Panc1 (cell line): ENCODE measurements around the gene TLDC2. TPM values are rescaled to one million over a fixed set of nuclear protein-coding genes. Genes with fewer than 3 reads are reported as not detected.

Experiments used
- ATAC-seq: fragments of 200-7000 bp; cut with Tn5 transposase; 2 replicates; pipeline ENCODE4 v1.9.1; 2020; ENCODE audit warnings: mild to moderate bottlenecking, moderate library complexity
- BruUV-seq: library from RNA; stranded (reverse); fragments of 400-500 nt; replicated peaks from 2 replicates; lab custom pipeline; 2021; lab: Mats Ljungman, UMichigan
- CTCF ChIA-PET: fragments of 300-600 bp; sonication (Branson Sonifier 250); formaldehyde crosslinking; loops from one replicate; lab custom pipeline; 2022; ENCODE audit warnings: antibody characterized with exemption; lab: Charles Lee
- POLR2A ChIA-PET: fragments of 300-600 bp; sonication (Branson Sonifier 250); formaldehyde crosslinking; loops from one replicate; lab custom pipeline; 2022; ENCODE audit warnings: antibody characterized with exemption; lab: Charles Lee
- DNase-seq: peaks from one replicate; pipeline ENCODE4 v3.0.0-alpha.2; 2010; ENCODE audit warnings: low read depth, low spot score
- H3K27ac ChIP-seq: 2 replicates; pipeline ENCODE4 v1.5.1; 2011; ENCODE audit warnings: mild to moderate bottlenecking, low read length, inconsistent platforms
- H3K27me3 ChIP-seq: fragments of 200-500 bp; sonication (Bioruptor generic); 2 replicates; pipeline ENCODE4 v1.6.0; 2014; ENCODE audit warnings: low read length, inconsistent platforms; ENCODE audit not compliant: control insufficient read depth, insufficient read depth
- H3K36me3 ChIP-seq: fragments of 200-500 bp; sonication (Bioruptor generic); 2 replicates; pipeline ENCODE4 v1.5.1; 2014; ENCODE audit warnings: inconsistent platforms, mild to moderate bottlenecking, low read length, moderate library complexity; ENCODE audit not compliant: control insufficient read depth, insufficient read depth
- H3K4me1 ChIP-seq: 2 replicates; pipeline ENCODE4 v1.5.1; 2011; ENCODE audit warnings: inconsistent platforms, mild to moderate bottlenecking, low read length, moderate library complexity; ENCODE audit not compliant: control insufficient read depth, insufficient read depth
- H3K4me3 ChIP-seq, 2 experiments: 2 replicates each; pipeline ENCODE4 v1.5.1; 2011 to 2012; ENCODE audit warnings: low read depth in 2 of 2, low read length in 2 of 2, mild to moderate bottlenecking in 2 of 2, inconsistent platforms in 1 of 2, moderate library complexity in 1 of 2
- H3K9me3 ChIP-seq: fragments of 200-500 bp; sonication (Bioruptor generic); 2 replicates; pipeline ENCODE4 v1.5.1; 2014; ENCODE audit warnings: low read depth, mild to moderate bottlenecking, inconsistent platforms, low read length, moderate library complexity; ENCODE audit not compliant: control insufficient read depth, insufficient read depth
- CTCF ChIP-seq: fragments of 450-650 bp; IDR thresholded peaks from 2 replicates; pipeline ENCODE4 v1.5.1; 2017; ENCODE audit warnings: mild to moderate bottlenecking
- POLR2AphosphoS5 ChIP-seq: IDR thresholded peaks from 2 replicates; pipeline ENCODE4 v1.6.1; 2012; ENCODE audit warnings: mild to moderate bottlenecking, low read depth, low read length, moderate library complexity
- REST ChIP-seq, 2 experiments: IDR thresholded peaks; 2 replicates each; pipeline ENCODE4 v1.6.1; 2011 to 2012; ENCODE audit warnings: low read depth in 2 of 2, control low read depth in 1 of 2, low read length in 1 of 2, mild to moderate bottlenecking in 1 of 2, moderate library complexity in 1 of 2; ENCODE audit not compliant: insufficient read depth in 1 of 2
- SIN3A ChIP-seq: IDR thresholded peaks from 2 replicates; pipeline ENCODE4 v1.6.1; 2012; ENCODE audit warnings: low read depth, mild to moderate bottlenecking, low read length, moderate library complexity, borderline replicate concordance; ENCODE audit not compliant: insufficient read depth
- TCF7L2 ChIP-seq: IDR thresholded peaks from 2 replicates; pipeline ENCODE4 v1.6.1; 2011; ENCODE audit warnings: mild to moderate bottlenecking, low read depth, low read length, inconsistent platforms
- in situ Hi-C: cut with HindIII; loops from 2 replicates; pipeline ENCODE4 v1.10.0; 2016; ENCODE audit warnings: low sequenced_read_pairs, low pct_unique_long_range_greater_than_20kb
- intact Hi-C: fragments of 100-400 bp; cut with micrococcal nuclease; formaldehyde crosslinking; loops from one replicate; pipeline ENCODE4 v1.10.0; 2022; ENCODE audit not compliant: unreplicated experiment
- total RNA-seq: library from RNA; stranded (reverse); gene quantifications from one replicate; pipeline ENCODE4 v1.2.1, GENCODE V29; 2021; ENCODE audit not compliant: unreplicated experiment

The TLDC2 gene
- total RNA-seq, 1 experiment from 2014 or later = not detected

GRCh38 chr20:36851490-36851889 is 24.4 kb upstream of the TLDC2 start:
- Histone ChIP-seq H3K27me3 (no peaks in the 10 kb centered on the region), H3K36me3 (no peaks in the 10 kb centered on the region), H3K27ac (no peak overlapping the region), H3K4me3 (no peak overlapping the region), H3K4me1 (peaks cover 20% of the 10 kb centered on the region), H3K9me3 (no peaks in the 10 kb centered on the region)
- in situ Hi-C loops (no loop called here), intact Hi-C loops (no loop called here)
- no TSS peak for BruUV-seq
- DNase-seq (no peak), ATAC-seq (no peak)
- ChIA-PET POLR2A (no interaction called here), CTCF (no interaction called here)
- TF ChIP-seq CTCF (no peak), SIN3A (no peak), TCF7L2 (no peak), POLR2AphosphoS5 (no peak), REST (IDR thresholded peaks at IDR 0.05; ENCODE audit: insufficient read depth in 1 of 2, low read depth in 2 of 2, low read length in 1 of 2) (no peak)

- no peaks in the 10 kb centered on the region for H3K27me3 ChIP-seq
- no peaks in the 10 kb centered on the region for H3K9me3 ChIP-seq
- no peaks in the 10 kb centered on the region for H3K36me3 ChIP-seq
- POLR2A ChIA-PET = no interaction called here
- in situ Hi-C loops = no loop called here
- CTCF ChIA-PET = interaction anchor here (0.6 kb wide), 1 partner anchor 34 kb away, joined by 3 read pairs; no protein-coding TSS in a partner anchor
- H3K4me1 ChIP-seq = peaks cover 27% of the 10 kb centered on the region
- no peak for TF ChIP-seq SIN3A
- no peak for TF ChIP-seq POLR2AphosphoS5
- TF ChIP-seq REST (IDR thresholded peaks at IDR 0.05; ENCODE audit: insufficient read depth in 1 of 2, low read depth in 2 of 2, low read length in 1 of 2) = no peak
- TF ChIP-seq TCF7L2 = no peak
- TF ChIP-seq CTCF = no peak
- no peak overlapping the region for H3K27ac ChIP-seq
- H3K4me3 ChIP-seq = no peak overlapping the region
- no TSS peak for BruUV-seq
- ATAC-seq (no peak), DNase-seq (no peak)
- intact Hi-C loops = no loop called here
Measured at GRCh38 chr20:36852187-36852586, 23.8 kb upstream of the TLDC2 start.
